SU-DHL-6 (cell line): ENCODE results near the gene EXD3.

Experiments used
- H2AFZ ChIP-seq: fragments of 200-600 bp; sonication (generic); 2 replicates; pipeline ENCODE4 v1.6.1; 2014; ENCODE audit warnings: low read depth, mild to moderate bottlenecking, moderate library complexity, mixed read lengths, antibody characterized with exemption, low read length; ENCODE audit not compliant: severe bottlenecking
- H3F3A ChIP-seq: fragments of 200-600 bp; shearing (Covaris generic); 2 replicates; pipeline ENCODE4 v1.6.0; 2016; ENCODE audit warnings: antibody characterized with exemption, mild to moderate bottlenecking; ENCODE audit not compliant: insufficient read depth
- H3K27ac ChIP-seq: fragments of 200-600 bp; sonication (generic); 2 replicates; pipeline ENCODE4 v1.5.1; 2016; ENCODE audit warnings: low read depth, mild to moderate bottlenecking, low read length, moderate library complexity, mixed read lengths
- H3K27me3 ChIP-seq: fragments of 200-600 bp; sonication (generic), shearing (Covaris generic); 2 replicates; pipeline ENCODE4 v1.6.0; 2014; ENCODE audit warnings: mild to moderate bottlenecking, low read length
- H3K36me3 ChIP-seq: fragments of 200-600 bp; sonication (generic); 2 replicates; pipeline ENCODE4 v1.6.1; 2014; ENCODE audit warnings: mild to moderate bottlenecking, low read length, mixed read lengths
- H3K4me2 ChIP-seq: fragments of 300-600, 200-600 bp; shearing (Covaris generic), sonication (generic); 2 replicates; pipeline ENCODE4 v1.6.0; 2014; ENCODE audit warnings: low read length, low read depth, mild to moderate bottlenecking; ENCODE audit not compliant: poor library complexity, severe bottlenecking
- H3K4me3 ChIP-seq: fragments of 200-600 bp; sonication (generic); 2 replicates; pipeline ENCODE4 v1.5.1; 2014; ENCODE audit warnings: antibody characterized with exemption, low read length, mild to moderate bottlenecking, mixed read lengths; ENCODE audit not compliant: insufficient read depth, poor library complexity, severe bottlenecking
- H3K79me2 ChIP-seq: fragments of 200-600 bp; sonication (generic); 2 replicates; pipeline ENCODE4 v1.6.1; 2014; ENCODE audit warnings: mild to moderate bottlenecking, low read length, moderate library complexity; ENCODE audit not compliant: insufficient read depth
- H3K9ac ChIP-seq: fragments of 200-600 bp; sonication (generic); 2 replicates; pipeline ENCODE4 v1.7.0; 2014; ENCODE audit warnings: mild to moderate bottlenecking, low read length
- H3K9me2 ChIP-seq: fragments of 200-600 bp; sonication (generic); replicated peaks from 2 replicates; pipeline ENCODE4 v1.6.1; 2014; ENCODE audit warnings: low read length; ENCODE audit not compliant: insufficient read depth
- H3K9me3 ChIP-seq: fragments of 200-600 bp; sonication (generic); 2 replicates; pipeline ENCODE4 v1.6.1; 2014; ENCODE audit warnings: low read length, mixed read lengths; ENCODE audit not compliant: insufficient read depth
- H4K20me1 ChIP-seq: fragments of 200-600 bp; sonication (generic); 2 replicates; pipeline ENCODE4 v1.6.1; 2014; ENCODE audit warnings: low read depth, mild to moderate bottlenecking, antibody characterized with exemption, low read length, moderate library complexity, mixed read lengths
- CTCF ChIP-seq: fragments of 200-600 bp; sonication (generic); IDR thresholded peaks from one replicate; pipeline ENCODE4 v1.5.1; 2017; ENCODE audit warnings: antibody characterized with exemption, mild to moderate bottlenecking, low read length, moderate library complexity; ENCODE audit not compliant: insufficient read depth, poor library complexity, severe bottlenecking
- EZH2phosphoT487 ChIP-seq: fragments of 200-600 bp; sonication (generic), shearing (Covaris generic); conservative IDR thresholded peaks from 2 replicates; pipeline ENCODE4 v1.6.1; 2018; ENCODE audit warnings: mild to moderate bottlenecking, antibody characterized with exemption, low read length, moderate library complexity, mixed read lengths

The EXD3 gene

GRCh38 chr9:137392232-137393007 is 30.5 kb downstream of the EXD3 start:
- Histone ChIP-seq H3K27ac (no peak overlapping the region), H3K9ac (no peak overlapping the region), H3F3A (no peaks in the 10 kb centered on the region), H3K79me2 (no peaks in the 10 kb centered on the region), H3K9me2 (no peaks in the 10 kb centered on the region), H3K9me3 (no peaks in the 10 kb centered on the region), H3K27me3 (no peaks in the 10 kb centered on the region), H3K36me3 (no peaks in the 10 kb centered on the region), H2AFZ (no peak overlapping the region), H4K20me1 (no peaks in the 10 kb centered on the region), H3K4me3 (no peak overlapping the region), H3K4me2 (no peak overlapping the region)
- TF ChIP-seq EZH2phosphoT487 (no peak), CTCF (no peak)

GRCh38 chr9:137391411-137391754 is 31.6 kb downstream of the EXD3 start:
- H3F3A ChIP-seq: no peaks in the 10 kb centered on the region
- no peaks in the 10 kb centered on the region for H3K9me2 ChIP-seq
- H3K27me3 ChIP-seq: no peaks in the 10 kb centered on the region
- no peak overlapping the region for H3K4me2 ChIP-seq
- H2AFZ ChIP-seq: no peak overlapping the region
- no peaks in the 10 kb centered on the region for H3K36me3 ChIP-seq
- TF ChIP-seq EZH2phosphoT487 (no peak), CTCF (no peak)
- H3K27ac ChIP-seq: no peak overlapping the region
- H3K9ac ChIP-seq: no peak overlapping the region
- H4K20me1 ChIP-seq: no peaks in the 10 kb centered on the region
- H3K79me2 ChIP-seq: no peaks in the 10 kb centered on the region
- H3K9me3 ChIP-seq: no peaks in the 10 kb centered on the region
- no peak overlapping the region for H3K4me3 ChIP-seq

GRCh38 chr9:137390553-137391410 is 32.2 kb downstream of the EXD3 start:
- no peak overlapping the region for H3K4me2 ChIP-seq
- no peak overlapping the region for H3K4me3 ChIP-seq
- H4K20me1 ChIP-seq: no peaks in the 10 kb centered on the region
- TF ChIP-seq CTCF: no peak
- no peak for TF ChIP-seq EZH2phosphoT487
- H3K36me3 ChIP-seq: no peaks in the 10 kb centered on the region
- H3K27me3 ChIP-seq: no peaks in the 10 kb centered on the region
- H3K79me2 ChIP-seq: no peaks in the 10 kb centered on the region
- H3K9me3 ChIP-seq: no peaks in the 10 kb centered on the region
- H3F3A ChIP-seq: no peaks in the 10 kb centered on the region
- no peak overlapping the region for H2AFZ ChIP-seq
- H3K27ac ChIP-seq: no peak overlapping the region
- no peaks in the 10 kb centered on the region for H3K9me2 ChIP-seq
- no peak overlapping the region for H3K9ac ChIP-seq
